CD14-positive monocyte (primary cell): ENCODE measurements around the gene TRIML2. TPM values are rescaled to one million over a fixed set of nuclear protein-coding genes. Genes with fewer than 3 reads are reported as not detected.

ENCODE experiments used
- DNase-seq, 3 donors: peaks; one replicate each; pipeline ENCODE4 v3.0.0-alpha.2; 2011 to 2022
- H2AFZ ChIP-seq: 2 replicates; pipeline ENCODE4 v1.6.0; 2012; ENCODE audit warnings: mild to moderate bottlenecking, low read depth, low read length, inconsistent platforms; ENCODE audit not compliant: insufficient read depth, poor library complexity, severe bottlenecking
- H3K27ac ChIP-seq, 2 donors: 1 replicate in 1 of 2; 2 replicates in 1 of 2; pipeline ENCODE4 v1.5.1; 2012 to 2013; ENCODE audit warnings: low read length in 2 of 2, control low read depth in 1 of 2, inconsistent platforms in 1 of 2, low read depth in 1 of 2, mild to moderate bottlenecking in 1 of 2
- H3K27me3 ChIP-seq, 2 donors: one replicate each; pipeline versions ENCODE4 v1.6.0 to v1.6.1; 2011 to 2013; ENCODE audit warnings: low read length in 2 of 2; ENCODE audit not compliant: control insufficient read depth in 2 of 2, insufficient read depth in 2 of 2
- H3K36me3 ChIP-seq, 2 donors: replicated peaks in 1 of 2; 1 replicate in 1 of 2; 2 replicates in 1 of 2; pipeline versions ENCODE4 v1.5.1 to v1.6.1; 2012 to 2013; ENCODE audit warnings: low read length in 2 of 2, control low read depth in 1 of 2, inconsistent platforms in 1 of 2, mild to moderate bottlenecking in 1 of 2; ENCODE audit not compliant: insufficient read depth in 2 of 2, control insufficient read depth in 1 of 2
- H3K4me1 ChIP-seq, 2 donors: 1 replicate in 1 of 2; 2 replicates in 1 of 2; pipeline versions ENCODE4 v1.5.1 to v1.6.1; 2012 to 2013; ENCODE audit warnings: low read length in 2 of 2, control low read depth in 1 of 2, inconsistent platforms in 1 of 2, mild to moderate bottlenecking in 1 of 2, moderate library complexity in 1 of 2; ENCODE audit not compliant: insufficient read depth in 2 of 2, control insufficient read depth in 1 of 2
- H3K4me2 ChIP-seq: replicated peaks from 2 replicates; pipeline ENCODE3; 2012; ENCODE audit warnings: low read length, moderate library complexity, mild to moderate bottlenecking; ENCODE audit not compliant: poor library complexity, severe bottlenecking; ENCODE audit errors: extremely low read depth
- H3K4me3 ChIP-seq, 3 experiments: fragments of 200-600 bp in 1 of 3; sonication (generic) in 1 of 3; replicated peaks in 1 of 3; 1 replicate in 2 of 3; 2 replicates in 1 of 3; pipeline ENCODE4 v1.5.1; 2011 to 2013; ENCODE audit warnings: low read length in 3 of 3, mild to moderate bottlenecking in 3 of 3, control low read depth in 2 of 3, low read depth in 2 of 3, inconsistent platforms in 1 of 3, moderate library complexity in 1 of 3
- H3K79me2 ChIP-seq: 2 replicates; pipeline ENCODE4 v1.6.0; 2012; ENCODE audit warnings: mild to moderate bottlenecking, control low read depth, inconsistent platforms, low read length, moderate library complexity; ENCODE audit not compliant: insufficient read depth
- H3K9ac ChIP-seq: 2 replicates; pipeline ENCODE4 v1.6.0; 2017; ENCODE audit warnings: low read length, mild to moderate bottlenecking; ENCODE audit not compliant: insufficient read depth, poor library complexity, severe bottlenecking
- H3K9me3 ChIP-seq, 2 donors: replicated peaks in 1 of 2; 1 replicate in 1 of 2; 2 replicates in 1 of 2; pipeline versions ENCODE4 v1.5.1 to v1.6.1; 2012 to 2013; ENCODE audit warnings: low read length in 2 of 2, control low read depth in 1 of 2; ENCODE audit not compliant: control insufficient read depth in 1 of 2, insufficient read depth in 1 of 2
- H4K20me1 ChIP-seq: 2 replicates; pipeline ENCODE4 v1.6.0; 2012; ENCODE audit warnings: mild to moderate bottlenecking, low read length, control low read depth, moderate library complexity; ENCODE audit not compliant: insufficient read depth
- H3K27ac Mint-ChIP-seq, 7 donors: one replicate each; pipeline ENCODE4 v1.8.0; 2020; ENCODE audit warnings: mild to moderate bottlenecking in 7 of 7, mixed read lengths in 7 of 7, moderate library complexity in 6 of 7, inconsistent platforms in 2 of 7
- H3K27me3 Mint-ChIP-seq, 3 donors: one replicate each; pipeline ENCODE4 v1.8.0; 2021 to 2022; ENCODE audit warnings: low read depth in 3 of 3, mild to moderate bottlenecking in 3 of 3, mixed read lengths in 3 of 3, moderate library complexity in 3 of 3, inconsistent platforms in 1 of 3
- H3K36me3 Mint-ChIP-seq, 2 donors: one replicate each; pipeline ENCODE4 v1.8.0; 2020; ENCODE audit warnings: mixed read lengths in 2 of 2, inconsistent platforms in 1 of 2, mild to moderate bottlenecking in 1 of 2
- H3K4me1 Mint-ChIP-seq: one replicate; pipeline ENCODE4 v1.8.0; 2020; ENCODE audit warnings: mild to moderate bottlenecking, mixed read lengths
- H3K4me3 Mint-ChIP-seq, 2 donors: one replicate each; pipeline ENCODE4 v1.8.0; 2020; ENCODE audit warnings: mild to moderate bottlenecking in 2 of 2, mixed read lengths in 2 of 2, moderate library complexity in 1 of 2
- H3K9me3 Mint-ChIP-seq, 7 donors: one replicate each; pipeline ENCODE4 v1.8.0; 2020 to 2022; ENCODE audit warnings: mixed read lengths in 7 of 7, mild to moderate bottlenecking in 6 of 7, moderate library complexity in 6 of 7, inconsistent platforms in 2 of 7
- WGBS: methylation state at CpG from one replicate; pipeline ENCODE4 v1.1.5; 2013; ENCODE audit warnings: missing lambda C conversion rate; ENCODE audit not compliant: insufficient coverage; 5-methylcytosine and 5-hydroxymethylcytosine counted together
- intact Hi-C, 2 donors: fragments of 100-400 bp; cut with micrococcal nuclease; formaldehyde crosslinking; loops; one replicate each; pipeline versions ENCODE4 v1.15.0 to v1.15.1; 2023
- polyA minus RNA-seq: library from RNA; depleted of rRNA, polyadenylated mRNA; stranded (reverse); fragments of >200 nt; gene quantifications from 2 replicates; pipeline ENCODE4 v1.2.3, GENCODE V29; 2012
- polyA plus RNA-seq, 3 donors: library from polyadenylated mRNA; depleted of rRNA in 1 of 3; unstranded in 2 of 3; stranded (reverse) in 1 of 3; fragments of 300-500 nt in 2 of 3; fragments of >200 nt in 1 of 3; fragmentation: Illumina TruSeq in 2 of 3; gene quantifications; 1 replicate in 2 of 3; 2 replicates in 1 of 3; pipeline ENCODE4 v1.2.3, GENCODE V29; 2012 to 2021
- total RNA-seq, 12 experiments: library from RNA in 1 of 12; stranded (reverse) in 1 of 12; fragments of 120-200 nt in 1 of 12; gene quantifications; one replicate each; pipeline ENCODE4 v1.2.4 and lab custom pipeline; 2013 to 2026; ENCODE audit warnings: mixed read lengths in 6 of 12, inconsistent platforms in 1 of 12
- TF ChIP-seq, protein P1 (sequence below): fragments of 200-600 bp; IDR thresholded peaks from one replicate; pipeline ENCODE4 v1.8.0; 2022; ENCODE audit warnings: antibody characterized with exemption, mild to moderate bottlenecking

The TRIML2 gene, protein sequence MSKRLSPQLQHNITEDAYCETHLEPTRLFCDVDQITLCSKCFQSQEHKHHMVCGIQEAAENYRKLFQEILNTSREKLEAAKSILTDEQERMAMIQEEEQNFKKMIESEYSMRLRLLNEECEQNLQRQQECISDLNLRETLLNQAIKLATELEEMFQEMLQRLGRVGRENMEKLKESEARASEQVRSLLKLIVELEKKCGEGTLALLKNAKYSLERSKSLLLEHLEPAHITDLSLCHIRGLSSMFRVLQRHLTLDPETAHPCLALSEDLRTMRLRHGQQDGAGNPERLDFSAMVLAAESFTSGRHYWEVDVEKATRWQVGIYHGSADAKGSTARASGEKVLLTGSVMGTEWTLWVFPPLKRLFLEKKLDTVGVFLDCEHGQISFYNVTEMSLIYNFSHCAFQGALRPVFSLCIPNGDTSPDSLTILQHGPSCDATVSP
- total RNA-seq (2013), result not detected
- not detected for polyA plus RNA-seq
- not detected in 2 replicates for polyA minus RNA-seq
- 0 to 0.92 (median 0) reads per million in 11 experiments for total RNA-seq (lab: John Stamatoyannopoulos, UW)

DNA sequence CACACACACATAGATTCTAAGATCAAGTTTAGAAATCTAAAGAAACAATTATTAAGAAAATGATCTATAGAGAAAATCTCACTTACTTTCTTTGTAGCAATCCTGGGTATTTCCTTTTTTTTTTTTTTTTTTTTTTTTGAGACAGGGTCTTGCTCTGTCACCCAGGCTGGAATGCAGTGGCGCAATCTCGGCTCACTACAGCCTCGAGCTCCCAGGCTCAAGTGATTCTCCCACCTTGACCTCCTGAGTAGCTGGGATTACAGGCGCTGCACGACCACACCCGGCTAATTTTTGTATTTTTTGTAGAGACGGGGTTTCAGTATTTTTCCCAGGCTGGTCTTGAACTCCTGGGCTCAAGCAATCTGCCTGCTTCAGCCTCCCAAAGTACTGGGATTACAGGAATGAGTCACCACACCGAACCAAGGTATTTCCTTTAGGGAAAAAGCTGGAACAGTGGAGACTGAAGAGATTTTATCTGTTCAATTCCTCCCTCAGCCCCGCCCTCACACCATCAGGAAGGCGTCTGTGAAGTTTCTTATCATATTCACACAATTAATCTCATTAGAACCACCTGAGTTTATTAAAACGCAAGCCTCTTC is at the start of gene TRIML2:
Gene TRIML2, minus strand, starts transcription at position 447 of the 599 bp plus-strand sequence. CDS start 4,235 bp downstream, outside the sequence.
- Histone ChIP-seq H3K27ac (no peak within 1 kb of the TSS), H3K79me2 (no peaks in the 10 kb centered on the region), H3K27me3 (no peaks in the 10 kb centered on the region), H3K4me3 (no peak within 1 kb of the TSS), H3K9ac (no peak within 1 kb of the TSS), H3K9me3 (peaks cover 25 to 43% of the 10 kb centered on the region in 2 donors), H4K20me1 (no peaks in the 10 kb centered on the region), H3K4me2 (no peak within 1 kb of the TSS), H3K4me1 (no peaks in the 10 kb centered on the region), H2AFZ (no peak within 1 kb of the TSS), H3K36me3 (no peaks in the 10 kb centered on the region)
- no CpG with 5 or more reads among the region's 11 CpGs for WGBS
- H3K9me3 Mint-ChIP-seq, result peaks cover 8 to 62% (median 31%) of the 10 kb centered on the region in 7 donors
- no peaks in the 10 kb centered on the region for H3K4me1 Mint-ChIP-seq
- DNase-seq, result no peak
- TF ChIP-seq, protein P1, sequence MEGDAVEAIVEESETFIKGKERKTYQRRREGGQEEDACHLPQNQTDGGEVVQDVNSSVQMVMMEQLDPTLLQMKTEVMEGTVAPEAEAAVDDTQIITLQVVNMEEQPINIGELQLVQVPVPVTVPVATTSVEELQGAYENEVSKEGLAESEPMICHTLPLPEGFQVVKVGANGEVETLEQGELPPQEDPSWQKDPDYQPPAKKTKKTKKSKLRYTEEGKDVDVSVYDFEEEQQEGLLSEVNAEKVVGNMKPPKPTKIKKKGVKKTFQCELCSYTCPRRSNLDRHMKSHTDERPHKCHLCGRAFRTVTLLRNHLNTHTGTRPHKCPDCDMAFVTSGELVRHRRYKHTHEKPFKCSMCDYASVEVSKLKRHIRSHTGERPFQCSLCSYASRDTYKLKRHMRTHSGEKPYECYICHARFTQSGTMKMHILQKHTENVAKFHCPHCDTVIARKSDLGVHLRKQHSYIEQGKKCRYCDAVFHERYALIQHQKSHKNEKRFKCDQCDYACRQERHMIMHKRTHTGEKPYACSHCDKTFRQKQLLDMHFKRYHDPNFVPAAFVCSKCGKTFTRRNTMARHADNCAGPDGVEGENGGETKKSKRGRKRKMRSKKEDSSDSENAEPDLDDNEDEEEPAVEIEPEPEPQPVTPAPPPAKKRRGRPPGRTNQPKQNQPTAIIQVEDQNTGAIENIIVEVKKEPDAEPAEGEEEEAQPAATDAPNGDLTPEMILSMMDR, result no peak
- no peak within 1 kb of the TSS for H3K4me3 Mint-ChIP-seq
- no peaks in the 10 kb centered on the region for H3K27me3 Mint-ChIP-seq
- intact Hi-C loops, result no loop called here
- no peak within 1 kb of the TSS for H3K27ac Mint-ChIP-seq
- no peaks in the 10 kb centered on the region for H3K36me3 Mint-ChIP-seq

GRCh38 chr4:188158336-188158735 is 48.9 kb upstream of the TRIML2 start:
- no peak overlapping the region for H3K4me3 Mint-ChIP-seq
- Histone ChIP-seq H3K9ac (no peak overlapping the region), H3K27ac (no peak overlapping the region), H3K4me1 (no peaks in the 10 kb centered on the region), H4K20me1 (no peaks in the 10 kb centered on the region), H2AFZ (no peak overlapping the region), H3K9me3 (peaks cover 35 to 59% of the 10 kb centered on the region in 2 donors), H3K79me2 (no peaks in the 10 kb centered on the region), H3K4me3 (no peak overlapping the region), H3K4me2 (no peak overlapping the region), H3K27me3 (no peaks in the 10 kb centered on the region), H3K36me3 (no peaks in the 10 kb centered on the region)
- no peaks in the 10 kb centered on the region for H3K36me3 Mint-ChIP-seq
- no peaks in the 10 kb centered on the region for H3K27me3 Mint-ChIP-seq
- 92% methylated on average over 10 of the region's 10 CpGs for WGBS
- no peak for DNase-seq
- H3K27ac Mint-ChIP-seq, result no peak overlapping the region
- H3K9me3 Mint-ChIP-seq, result peaks cover 14 to 41% (median 31%) of the 10 kb centered on the region in 7 donors
- intact Hi-C loops, result no loop called here
- TF ChIP-seq, protein P1, result no peak
- H3K4me1 Mint-ChIP-seq, result no peaks in the 10 kb centered on the region
